ENCODE results near the gene MARS1. TPM values are rescaled to one million over a fixed set of nuclear protein-coding genes. Genes with fewer than 3 reads are reported as not detected.

MARS1 gene
- total RNA-seq, 4 donors from 2014 or later = 54.2 to 94.6 (median 69.6) TPM

- intact Hi-C loops (cut with DNase I) = no loop called here
- 95 to 98% methylated on average over 5 to 6 of the region's 12 CpGs for WGBS, 2 donors
- no peak for DNase-seq
- no peak overlapping the region for H3K4me3 ChIP-seq
- H3K27ac ChIP-seq = no peak overlapping the region
- peaks cover 12 to 39% (median 22%) of the 10 kb centered on the region in 3 donors for H3K4me1 ChIP-seq
- no peaks in the 10 kb centered on the region for H3K9me3 ChIP-seq
- no peak for TF ChIP-seq CTCF (IDR thresholded peaks at IDR 0.05)
- no peak for TF ChIP-seq POLR2A (IDR thresholded peaks at IDR 0.05)
- peaks cover 44 to 93% (median 73%) of the 10 kb centered on the region in 3 donors for H3K36me3 ChIP-seq
- no peaks in the 10 kb centered on the region for H3K27me3 ChIP-seq
These were observed 40.3 kb downstream of the MARS1 start for GRCh38 chr12:57528176-57528575.

- Histone ChIP-seq H3K4me1 (peaks cover 4 to 30% (median 16%) of the 10 kb centered on the region in 3 donors), H3K9me3 (no peaks in the 10 kb centered on the region), H3K36me3 (peaks cover 44 to 100% (median 79%) of the 10 kb centered on the region in 3 donors), H3K27me3 (no peaks in the 10 kb centered on the region), H3K27ac (no peak overlapping the region), H3K4me3 (no peak overlapping the region)
- intact Hi-C loops (cut with DNase I) = no loop called here
- TF ChIP-seq POLR2A (IDR thresholded peaks at IDR 0.05) (no peak), CTCF (IDR thresholded peaks at IDR 0.05) (no peak)
- 58 to 84% methylated on average over 3 to 8 of the region's 10 CpGs for WGBS, 2 donors
- no peak for DNase-seq
These were observed 41.1 kb downstream of the MARS1 start for GRCh38 chr12:57528831-57529555.

GRCh38 chr12:57529831-57530230 is 42.0 kb downstream of the MARS1 start:
- no peaks in the 10 kb centered on the region for H3K27me3 ChIP-seq
- H3K9me3 ChIP-seq = no peaks in the 10 kb centered on the region
- H3K4me3 ChIP-seq = no peak overlapping the region
- intact Hi-C loops (cut with DNase I) = no loop called here
- H3K27ac ChIP-seq = no peak overlapping the region
- no peak for TF ChIP-seq CTCF (IDR thresholded peaks at IDR 0.05)
- no peak for TF ChIP-seq POLR2A (IDR thresholded peaks at IDR 0.05)
- no peak for DNase-seq
- peaks cover 0 to 22% (median 7%) of the 10 kb centered on the region in 3 donors for H3K4me1 ChIP-seq
- H3K36me3 ChIP-seq = peaks cover 50 to 100% (median 82%) of the 10 kb centered on the region in 3 donors
- 57 to 66% methylated on average over 6 of the region's 6 CpGs for WGBS, 2 donors

GRCh38 chr12:57530396-57531142 is 42.7 kb downstream of the MARS1 start:
- intact Hi-C loops (cut with DNase I) = no loop called here
- DNase-seq = no peak
- TF ChIP-seq POLR2A (IDR thresholded peaks at IDR 0.05) (no peak), CTCF (IDR thresholded peaks at IDR 0.05) (no peak)
- H3K9me3 ChIP-seq = no peaks in the 10 kb centered on the region
- peaks cover 43 to 100% (median 81%) of the 10 kb centered on the region in 3 donors for H3K36me3 ChIP-seq
- 70 to 76% methylated on average over 5 of the region's 5 CpGs for WGBS, 2 donors
- H3K27ac ChIP-seq = no peak overlapping the region
- no peak overlapping the region for H3K4me3 ChIP-seq
- H3K27me3 ChIP-seq = no peaks in the 10 kb centered on the region
- peaks cover 0 to 15% (median 0%) of the 10 kb centered on the region in 3 donors for H3K4me1 ChIP-seq

GRCh38 chr12:57531836-57532235 is 44.0 kb downstream of the MARS1 start:
- TF ChIP-seq CTCF (IDR thresholded peaks at IDR 0.05) = no peak
- TF ChIP-seq POLR2A (IDR thresholded peaks at IDR 0.05) = no peak
- no peak for DNase-seq
- Histone ChIP-seq H3K27ac (no peak overlapping the region), H3K4me1 (peaks cover 0 to 2% (median 0%) of the 10 kb centered on the region in 3 donors), H3K27me3 (no peaks in the 10 kb centered on the region), H3K4me3 (no peak overlapping the region), H3K36me3 (peaks cover 32 to 98% (median 73%) of the 10 kb centered on the region in 3 donors), H3K9me3 (no peaks in the 10 kb centered on the region)
- WGBS, 2 donors = 40 to 43% methylated on average over 1 of the region's 1 CpG
- intact Hi-C loops (cut with DNase I) = no loop called here

Data from esophagus squamous epithelium (tissue), 5 donors.